Activated CD4-positive, alpha-beta T cell treated with anti-CD3 and anti-CD28 coated beads for 24 hours (primary cell): ENCODE data around the gene OLA1.

ENCODE experiments used
- DNase-seq, 2 donors: peaks; one replicate each; pipeline ENCODE4 v3.0.0-alpha.2; 2020; ENCODE audit warnings: low read depth in 2 of 2

The OLA1 gene

DNA sequence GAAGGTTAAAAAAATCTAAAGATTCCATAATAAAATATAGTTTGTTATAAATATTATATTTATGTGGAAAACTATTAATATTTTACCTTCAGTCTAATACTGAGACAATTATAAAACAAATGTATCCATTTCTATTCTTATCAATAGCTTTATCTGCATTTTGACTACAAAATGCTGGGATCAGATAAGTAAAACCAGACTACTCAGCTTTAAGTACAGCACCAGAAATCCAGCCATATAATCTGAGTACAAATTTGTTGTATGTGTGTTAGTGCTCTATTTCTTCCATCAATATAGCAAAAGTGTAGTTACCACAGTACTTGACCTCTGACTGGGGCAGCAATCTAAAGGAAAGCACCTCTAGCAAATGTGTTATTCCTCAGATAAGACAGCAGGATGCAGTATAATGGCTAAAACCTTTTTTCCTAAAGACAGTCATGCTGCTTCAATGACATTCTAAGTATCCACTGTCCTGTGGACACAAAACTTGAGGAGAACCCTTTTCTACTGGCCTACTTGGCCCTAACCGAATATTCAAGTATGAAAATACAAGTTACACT lies 68.1 kb downstream of the OLA1 start:
- no peak for DNase-seq

GRCh38 chr2:174177316-174177890 lies 70.9 kb downstream of the OLA1 start:
- no peak for DNase-seq

GRCh38 chr2:174176898-174177297 lies 71.4 kb downstream of the OLA1 start:
- no peak for DNase-seq

GRCh38 chr2:174174741-174175140 lies 73.6 kb downstream of the OLA1 start:
- DNase-seq, result no peak

- no peak for DNase-seq
These were observed 75.5 kb downstream of the OLA1 start for GRCh38 chr2:174172802-174173355.

DNA sequence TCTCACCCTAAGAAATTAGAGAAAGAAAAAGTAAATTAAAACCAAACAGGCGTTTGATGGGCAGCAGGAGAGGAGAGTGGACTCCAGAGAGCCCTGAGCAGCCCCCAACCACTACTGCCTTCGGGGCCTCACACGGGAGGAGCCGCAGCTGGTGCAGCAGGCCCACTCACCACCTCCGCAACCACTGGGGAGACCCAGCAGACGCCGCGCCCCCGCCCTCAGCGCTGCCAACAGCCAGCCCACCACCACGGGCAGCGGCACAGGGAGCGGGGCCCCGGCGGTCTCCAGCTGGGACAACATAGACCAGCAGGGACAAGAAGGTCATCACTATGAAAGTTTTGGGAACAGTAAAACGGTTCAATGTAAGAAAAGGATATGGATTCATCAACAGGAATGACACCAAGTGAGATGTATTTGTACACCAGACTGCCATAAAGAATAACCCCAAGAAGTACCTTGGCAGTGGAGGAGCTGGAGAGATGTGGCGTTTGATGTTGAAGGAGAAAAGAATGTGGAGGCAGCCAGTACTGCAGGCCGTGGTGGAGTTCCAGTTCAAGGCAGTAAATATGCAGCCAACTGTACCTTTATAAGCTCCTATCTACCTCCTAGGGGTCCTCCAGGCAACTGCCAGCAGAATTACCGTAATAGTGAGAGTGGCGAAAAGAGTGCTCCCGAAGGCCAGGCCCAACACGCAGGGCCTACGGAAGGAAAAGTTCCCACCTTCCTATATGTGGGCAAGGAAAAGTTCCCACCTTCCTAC lies 76.5 kb downstream of the OLA1 start:
- no peak for DNase-seq

DNA sequence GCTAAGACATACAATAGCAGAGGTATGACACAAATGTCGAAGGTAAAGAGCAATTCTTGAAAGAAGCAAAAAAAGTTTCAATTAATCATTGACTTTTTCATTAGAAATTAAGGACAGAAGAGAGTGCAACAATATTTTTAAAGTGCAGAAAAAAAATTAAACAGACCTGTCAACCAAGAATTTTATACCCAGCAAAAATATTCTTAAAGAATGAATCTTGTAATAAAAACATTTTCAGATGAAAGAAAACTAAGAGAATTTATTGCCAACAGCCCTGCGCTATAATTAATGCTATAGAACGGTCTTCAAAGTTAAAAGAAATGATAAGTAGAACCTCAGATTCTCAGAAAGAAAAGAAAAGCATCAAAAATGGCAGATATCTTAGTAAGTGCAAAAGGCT lies 79.0 kb downstream of the OLA1 start:
- no peak for DNase-seq

GRCh38 chr2:174166261-174166660 lies 82.1 kb downstream of the OLA1 start:
- DNase-seq, result no peak

DNA sequence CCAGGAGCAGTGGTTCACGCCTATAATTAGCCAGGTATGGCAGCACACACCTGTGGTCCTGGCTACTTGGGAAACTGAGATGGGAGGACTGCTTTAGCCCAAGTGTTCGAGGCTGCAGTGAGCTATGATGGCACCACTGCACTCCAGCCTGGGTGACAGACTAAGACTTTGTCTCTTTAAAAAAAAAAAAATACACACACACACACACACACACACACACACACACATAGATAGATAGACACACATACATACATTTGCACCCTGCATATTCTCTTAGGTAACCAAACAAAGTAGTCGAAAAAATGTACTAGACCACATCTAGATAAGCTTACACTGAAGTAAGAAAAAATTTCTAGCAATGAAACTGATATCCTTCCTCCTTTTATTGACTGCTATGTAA lies 86.8 kb downstream of the OLA1 start:
- no peak for DNase-seq

DNA sequence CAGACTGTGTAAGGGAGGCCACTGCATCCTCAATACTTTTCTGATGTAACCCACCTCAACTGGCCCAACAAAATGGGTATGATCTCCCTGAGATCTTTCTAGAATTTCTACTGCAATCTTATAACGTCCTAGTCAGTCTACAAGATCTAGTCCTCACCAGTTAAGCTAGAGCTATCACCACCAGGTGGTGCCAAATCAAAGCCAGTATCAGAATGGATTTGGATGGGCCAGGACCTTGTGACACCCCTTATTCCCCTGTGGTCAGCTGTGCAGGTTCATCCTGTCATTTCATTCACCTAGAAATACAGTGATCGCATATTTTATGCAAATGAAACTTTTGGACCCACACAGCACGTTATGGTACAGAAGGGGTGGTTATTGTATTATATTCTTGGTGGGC lies 90.3 kb downstream of the OLA1 start:
- DNase-seq, result no peak

GRCh38 chr2:174157053-174157452 lies 91.3 kb downstream of the OLA1 start:
- no peak for DNase-seq

DNA sequence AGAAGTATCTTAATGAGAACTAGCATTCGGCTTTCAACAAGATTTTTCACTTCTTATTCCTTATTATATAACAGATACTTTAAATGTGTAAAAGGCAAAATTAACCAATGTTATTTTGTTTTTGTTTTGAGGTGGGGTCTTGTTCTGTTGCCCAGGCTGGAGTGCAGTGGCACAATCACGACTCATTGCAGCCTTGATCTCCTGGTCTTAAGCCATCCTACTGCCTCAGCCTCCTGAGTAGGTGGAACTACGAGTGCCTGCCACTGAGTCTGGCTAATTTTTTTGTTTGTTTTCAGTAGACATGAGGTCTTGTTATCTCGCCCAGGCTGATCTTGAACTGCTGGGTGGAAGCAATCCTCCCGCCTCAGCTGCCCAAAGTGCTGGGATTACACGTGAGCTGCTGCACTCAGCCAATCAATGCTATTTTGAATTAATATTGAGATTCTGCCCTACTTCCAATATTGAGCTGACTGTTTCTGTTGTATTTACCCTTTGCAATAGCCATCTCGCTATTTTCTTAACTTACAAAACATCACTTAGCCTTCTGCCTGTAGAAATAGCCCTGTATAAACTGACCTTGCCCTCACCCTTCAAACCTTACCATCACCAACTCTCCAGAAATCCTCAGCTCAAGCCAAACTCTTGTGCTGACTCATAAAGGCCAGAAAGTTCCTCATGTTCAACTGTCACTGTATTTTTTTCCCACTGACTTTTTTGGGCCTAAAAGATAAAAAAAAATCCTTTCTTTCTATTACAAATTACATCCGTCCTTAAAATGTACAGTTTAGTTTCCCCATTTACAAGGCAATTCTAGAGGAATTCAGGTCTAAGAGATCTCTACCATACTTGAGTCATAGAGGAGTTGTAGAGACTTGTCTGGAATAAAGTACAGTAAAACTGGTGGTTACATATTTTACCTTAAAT lies 94.3 kb downstream of the OLA1 start:
- DNase-seq, result no peak

GRCh38 chr2:174149530-174149929 lies 98.8 kb downstream of the OLA1 start:
- DNase-seq, result no peak

DNA sequence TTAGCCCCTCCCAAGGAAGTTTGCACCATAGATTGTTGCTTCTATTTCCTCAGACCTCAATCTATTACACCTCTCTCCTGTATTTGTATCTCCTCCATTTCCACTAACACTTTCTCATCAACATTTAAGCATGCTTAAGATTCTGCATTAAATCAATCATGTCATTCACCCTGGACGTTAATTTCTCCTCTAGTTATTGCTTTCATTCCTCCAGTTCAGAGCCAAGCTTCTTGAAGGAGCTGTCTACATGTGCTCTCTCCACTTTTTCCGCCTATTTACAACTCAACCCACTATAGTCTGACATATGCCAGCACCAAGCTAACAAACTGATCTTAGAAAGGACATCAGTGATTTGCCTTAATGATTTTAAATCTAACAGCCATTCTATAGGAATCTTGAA lies 99.5 kb downstream of the OLA1 start:
- DNase-seq, result no peak

DNA sequence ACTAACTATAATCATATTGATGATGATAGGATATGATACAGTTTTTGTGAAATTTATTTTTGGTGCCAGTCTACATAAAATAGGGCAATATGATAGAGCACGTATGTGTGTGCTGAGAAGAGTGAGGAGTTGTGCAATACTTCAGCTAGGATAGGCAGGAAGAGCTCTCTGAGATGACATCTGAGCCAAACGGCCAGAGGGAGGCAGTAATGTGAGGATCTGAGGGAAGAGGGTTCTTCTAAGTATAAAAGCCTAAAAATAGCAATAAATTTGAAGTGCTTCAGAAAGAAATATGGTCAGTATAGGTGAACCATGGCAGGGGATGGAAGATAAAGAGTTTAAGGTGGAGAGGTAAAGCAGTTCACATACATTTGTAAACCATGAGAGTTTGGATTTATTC lies 102.5 kb downstream of the OLA1 start:
- DNase-seq, result no peak

DNA sequence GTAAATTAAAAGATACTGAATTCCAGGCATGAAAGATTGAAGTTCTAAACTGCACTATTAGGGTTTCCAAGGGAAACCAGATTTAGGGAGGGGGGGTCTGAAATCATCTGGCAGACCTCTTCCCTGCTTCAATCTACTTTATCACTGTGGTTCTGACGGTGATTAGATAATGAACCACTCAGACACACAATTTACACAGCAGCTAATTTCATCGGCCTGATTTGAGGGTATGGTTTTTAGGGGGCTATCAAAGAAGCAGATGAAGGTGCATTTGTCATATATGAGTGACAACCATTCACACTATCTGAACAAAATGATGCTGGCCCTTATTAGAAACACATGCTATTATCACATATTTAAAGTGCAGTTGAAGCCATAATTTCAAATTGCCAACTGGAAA lies 106.0 kb downstream of the OLA1 start:
- no peak for DNase-seq

- DNase-seq, result no peak
These were observed 110.2 kb downstream of the OLA1 start for GRCh38 chr2:174138161-174138560.

DNA sequence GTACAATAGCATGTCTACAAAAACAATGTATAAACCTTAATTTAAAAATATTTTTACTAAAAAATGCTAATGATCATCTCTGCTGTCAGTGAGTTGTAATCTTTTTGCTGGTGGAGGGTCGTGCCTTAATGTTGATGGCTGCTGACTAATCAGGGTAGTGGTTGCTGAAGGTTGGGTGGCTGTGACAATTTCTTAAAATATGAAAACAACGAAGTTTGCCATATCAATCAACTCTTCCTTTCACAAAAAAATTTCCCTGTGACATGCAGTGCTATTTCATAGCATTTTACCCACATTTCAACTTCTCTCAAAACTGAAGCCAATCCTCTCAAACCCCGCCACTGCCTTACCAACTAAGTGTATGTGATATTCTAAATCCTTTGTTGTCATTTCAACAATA lies 112.4 kb downstream of the OLA1 start:
- no peak for DNase-seq

DNA sequence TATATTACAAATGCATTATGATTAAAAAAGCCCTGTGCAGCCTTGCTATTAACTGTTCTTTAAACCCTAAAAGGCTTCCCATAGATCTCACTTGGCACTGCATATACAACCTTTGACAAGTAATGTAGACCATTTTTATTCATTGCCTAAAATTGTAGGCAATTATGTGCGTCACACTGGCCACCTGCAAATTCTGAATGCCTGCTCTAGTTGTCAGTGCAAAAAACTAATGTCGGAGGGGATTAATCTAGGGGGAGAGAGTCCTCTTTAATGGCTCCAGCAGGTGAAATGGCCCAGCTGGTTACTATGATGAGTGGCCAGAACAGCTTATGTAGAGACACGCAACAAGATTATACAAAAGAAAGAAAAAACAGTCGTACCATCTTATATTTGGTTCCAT lies 123.2 kb downstream of the OLA1 start:
- no peak for DNase-seq

GRCh38 chr2:174124181-174124580 lies 124.2 kb downstream of the OLA1 start:
- DNase-seq, result no peak

- no peak for DNase-seq
These were observed 126.1 kb downstream of the OLA1 start for GRCh38 chr2:174122185-174122584.

GRCh38 chr2:174121612-174122011 lies 126.7 kb downstream of the OLA1 start:
- DNase-seq, result no peak
